ENCODE data around the gene MS4A18.

Gene MS4A18

GRCh38 chr11:60792521-60792920 is 68.0 kb downstream of the MS4A18 start:
- H3K4me3 ChIP-seq (ENCODE audit: low read depth, low read length), result no peak overlapping the region
- DNase-seq (ENCODE audit: low read depth), result no peak
- TF ChIP-seq CTCF (IDR thresholded peaks at IDR 0.05; ENCODE audit: low read depth, low read length, missing control alignments), result no peak
